K562 (cell line): ENCODE results near the gene LRP6. TPM values are rescaled to one million over a fixed set of nuclear protein-coding genes. Genes with fewer than 3 reads are reported as not detected.

Source experiments
- ATAC-seq: fragments of 200-7000 bp; cut with Tn5 transposase; 3 replicates; pipeline ENCODE4 v1.9.1; 2020; ENCODE audit warnings: moderate library complexity
- BruUV-seq: library from RNA; stranded (reverse); fragments of 400-500 nt; replicated peaks from 2 replicates; lab custom pipeline; 2021; lab: Mats Ljungman, UMichigan
- CTCF ChIA-PET: fragments of 300-600 bp; formaldehyde crosslinking; extraction: SDS; loops from one replicate; lab custom pipeline; 2021; ENCODE audit warnings: low intra/inter-chr PET ratio; lab: Yijun Ruan, JAX
- POLR2A ChIA-PET: fragments of 300-600, 350-650 bp; sonication (Branson Sonifier 250); formaldehyde crosslinking; extraction: SDS; loops from one replicate; lab custom pipeline; 2021; ENCODE audit warnings: antibody characterized with exemption, inconsistent platforms; lab: Yijun Ruan, JAX
- DNase-seq, 4 experiments: peaks; one replicate each; pipeline versions ENCODE4 v3.0.0 to v3.0.0-alpha.2; 2011 to 2018; ENCODE audit warnings: low spot score in 3 of 4, mixed read lengths in 3 of 4; ENCODE audit errors: extremely low read depth in 1 of 4
- FAIRE-seq: peaks from 2 replicates; lab custom pipeline; 2011; peaks lifted over from hg19 to GRCh38; lab: Jason Lieb, UNC
- H2AFZ ChIP-seq: 2 replicates; pipeline ENCODE4 v1.6.0; 2011; ENCODE audit warnings: low read depth, low read length, control low read depth, inconsistent platforms
- H3K27ac ChIP-seq: fragments of 200-600 bp; 3 replicates; pipeline ENCODE4 v1.8.0; 2011; ENCODE audit warnings: low read depth, mild to moderate bottlenecking, control low read depth, inconsistent platforms, low read length, moderate library complexity, mixed read lengths; ENCODE audit errors: extremely low read depth
- H3K27me3 ChIP-seq, 2 experiments: fragments of 300-600 bp in 1 of 2; 2 replicates in 1 of 2; 3 replicates in 1 of 2; pipeline versions ENCODE4 v1.6.0 to v1.8.0; 2011; ENCODE audit warnings: inconsistent platforms in 2 of 2, low read length in 2 of 2, mild to moderate bottlenecking in 1 of 2, mixed read lengths in 1 of 2, moderate library complexity in 1 of 2; ENCODE audit not compliant: control insufficient read depth in 2 of 2, insufficient read depth in 2 of 2
- H3K36me3 ChIP-seq: fragments of 300-600 bp; 3 replicates; pipeline ENCODE4 v1.8.0; 2011; ENCODE audit warnings: mild to moderate bottlenecking, low read length, inconsistent platforms; ENCODE audit not compliant: control insufficient read depth, insufficient read depth
- H3K4me1 ChIP-seq, 2 experiments: fragments of 200-600 bp in 1 of 2; replicated peaks in 1 of 2; 2 replicates in 1 of 2; 3 replicates in 1 of 2; pipeline versions ENCODE4 v1.5.1 to v1.8.0; 2011; ENCODE audit warnings: inconsistent platforms in 2 of 2, low read length in 2 of 2, mild to moderate bottlenecking in 1 of 2, mixed read lengths in 1 of 2, moderate library complexity in 1 of 2; ENCODE audit not compliant: control insufficient read depth in 2 of 2, insufficient read depth in 2 of 2
- H3K4me2 ChIP-seq: 2 replicates; pipeline ENCODE4 v1.6.1; 2011; ENCODE audit warnings: low read length, control low read depth, inconsistent platforms, mixed read lengths; ENCODE audit not compliant: insufficient read depth
- H3K4me3 ChIP-seq: fragments of 200-600 bp; sonication (generic), shearing (Covaris generic); 2 replicates; pipeline ENCODE4 v1.5.1; 2016; ENCODE audit warnings: control low read depth, inconsistent platforms
- H3K79me2 ChIP-seq: fragments of 200-600 bp; 3 replicates; pipeline ENCODE4 v1.8.0; 2011; ENCODE audit warnings: low read length, inconsistent platforms; ENCODE audit not compliant: control insufficient read depth, insufficient read depth
- H3K9ac ChIP-seq, 2 experiments: 2 replicates each; pipeline versions ENCODE4 v1.6.0 to v1.6.1; 2011; ENCODE audit warnings: low read depth in 2 of 2, low read length in 2 of 2, control low read depth in 1 of 2, inconsistent platforms in 1 of 2, mild to moderate bottlenecking in 1 of 2, mixed read lengths in 1 of 2; ENCODE audit not compliant: insufficient read depth in 1 of 2
- H3K9me1 ChIP-seq: one replicate; pipeline ENCODE4 v1.6.0; 2011; ENCODE audit warnings: inconsistent platforms, mild to moderate bottlenecking, low read length, moderate library complexity; ENCODE audit not compliant: control insufficient read depth, insufficient read depth
- H3K9me3 ChIP-seq: replicated peaks from 2 replicates; pipeline ENCODE4 v1.5.1; 2011; ENCODE audit warnings: low read depth, low read length, inconsistent platforms; ENCODE audit not compliant: control insufficient read depth, insufficient read depth
- H4K20me1 ChIP-seq: replicated peaks from 2 replicates; pipeline ENCODE4 v1.6.1; 2011; ENCODE audit warnings: low read length, inconsistent platforms, mixed read lengths; ENCODE audit not compliant: control insufficient read depth, insufficient read depth
- SPI1 ChIP-seq: IDR thresholded peaks from 2 replicates; pipeline ENCODE4 v1.6.1; 2011; ENCODE audit warnings: low read depth, low read length, control low read depth, borderline replicate concordance
- STAG1 ChIP-seq: sonication (generic); formaldehyde crosslinking; IDR thresholded peaks from 2 replicates; pipeline ENCODE4 v1.5.0; 2020; ENCODE audit warnings: missing genetic modification reagents, borderline replicate concordance
- WGBS: fragments of 100-300 bp; shearing (Covaris generic); methylation state at CpG from one replicate; pipeline ENCODE4 v1.1.6; 2016; ENCODE audit warnings: low coverage, mixed read lengths; ENCODE audit not compliant: insufficient coverage; ENCODE audit errors: missing lambda C conversion rate; 5-methylcytosine and 5-hydroxymethylcytosine counted together
- in situ Hi-C: fragments of 300-500 bp; cut with MboI; formaldehyde crosslinking; loops from 4 replicates; pipeline ENCODE4 v1.15.0; 2018; ENCODE audit warnings: inconsistent platforms, mixed read lengths
- intact Hi-C: fragments of 100-400 bp; cut with micrococcal nuclease; formaldehyde crosslinking; loops from 2 replicates; pipeline ENCODE4 v1.14.2; 2022
- polyA plus RNA-seq, 8 experiments: library from polyadenylated mRNA; depleted of rRNA in 4 of 8; stranded (reverse) in 5 of 8; unstranded in 3 of 8; fragments of >200 nt; fragmentation: Nextera tagmentation in 2 of 8; fragmentation: Illumina TruSeq in 1 of 8; extraction: Ambion mirVana in 2 of 8; extraction: Trizol in 1 of 8; gene quantifications; 2 replicates each; pipeline versions ENCODE4 v1.2.1 to v1.2.3, GENCODE V29; 2011 to 2014; ENCODE audit warnings: inconsistent platforms in 1 of 8, missing spikeins in 1 of 8
- total RNA-seq, 7 experiments: library from RNA; depleted of rRNA in 6 of 7; stranded (reverse); fragments of >200 nt in 6 of 7; fragmentation: Illumina TruSeq in 2 of 7; extraction: Trizol in 2 of 7; gene quantifications; 2 replicates each; pipeline versions ENCODE4 v1.2.1 to v1.2.3, GENCODE V29; 2011 to 2021; ENCODE audit warnings: low replicate concordance in 1 of 7

LRP6 gene
- total and polyA plus RNA-seq, 9 of the 15 experiments (the other 6 are each of a cell fraction or from before 2014, with no cell fraction given), result 3.0 to 17.0 (median 10.8) TPM

DNA sequence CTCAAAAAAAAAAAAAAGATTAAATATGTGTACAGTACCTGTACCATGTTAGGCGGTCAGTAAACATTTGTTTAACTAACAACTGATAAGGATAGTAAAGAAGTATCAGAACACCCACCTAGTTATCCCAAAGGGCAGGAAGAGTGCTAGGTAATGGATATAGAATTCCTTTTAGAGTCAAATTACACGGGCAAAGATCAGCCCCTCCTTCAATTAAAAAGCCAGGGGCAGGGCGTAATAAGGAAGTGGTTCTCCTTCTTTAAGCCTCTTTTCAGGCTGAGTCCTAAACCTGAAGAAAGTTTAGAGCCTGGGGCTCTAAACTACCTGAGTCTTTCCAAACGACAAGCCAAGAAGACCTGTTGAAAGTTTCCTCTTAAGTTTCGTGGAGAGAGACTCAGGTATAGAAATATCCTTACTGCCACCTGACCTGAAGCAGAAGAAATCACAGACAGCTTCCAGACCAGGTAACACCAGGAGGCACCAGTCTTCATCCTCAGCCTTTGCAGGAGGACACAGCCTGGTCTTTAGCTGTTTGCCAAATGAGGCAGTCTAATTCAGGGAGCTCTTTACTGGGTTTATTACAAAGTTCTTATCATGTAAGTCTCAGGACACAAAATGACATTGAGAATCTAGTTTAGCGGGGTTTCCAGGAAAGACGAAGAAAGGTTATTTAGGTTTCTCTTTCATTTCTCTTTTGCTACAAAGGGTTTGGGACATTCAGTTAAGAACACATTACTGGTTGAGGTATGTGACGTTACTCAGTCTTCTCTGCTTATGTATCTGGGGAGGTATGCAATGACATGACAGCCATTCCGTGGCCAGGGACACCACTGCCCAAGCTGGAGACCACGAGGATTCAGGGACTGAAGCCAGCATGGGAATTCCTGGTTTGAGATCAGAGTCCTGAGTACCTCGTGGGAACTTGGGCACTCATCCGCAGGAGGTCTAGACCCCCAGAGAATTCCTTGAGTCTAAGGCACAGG is 195.9 kb downstream of the LRP6 start, which contains the start of gene BCL2L14:
Gene BCL2L14 (plus strand): TSS at position 266 of the 983 bp plus-strand sequence. CDS start 8,367 bp downstream, outside the sequence.
- H3K27ac ChIP-seq, result no peak within 1 kb of the TSS
- TF ChIP-seq SPI1 (0 out of 2 replicates have a peak, but pooled peaks have one; percentile 35), STAG1 (CRISPR knock-in tag) (no peak)
- TF ChIP-seq, all 486 proteins: peak for 1
- intact Hi-C loops, result no loop called here
- no peaks in the 10 kb centered on the region for H3K79me2 ChIP-seq
- H3K9me1 ChIP-seq, result no peaks in the 10 kb centered on the region
- no peaks in the 10 kb centered on the region for H4K20me1 ChIP-seq
- no peak within 1 kb of the TSS; the same call in 1 of the 2 replicates for H3K4me2 ChIP-seq
- no peaks in the 10 kb centered on the region for H3K9me3 ChIP-seq
- ATAC-seq, result peak; percentile 36; the same call in 1 of the 3 replicates
- H3K27me3 ChIP-seq, result peaks cover 0 to 15% of the 10 kb centered on the region in 2 experiments; a peak in 3 of 5 replicates
- FAIRE-seq, result no peak
- no peaks in the 10 kb centered on the region for H3K36me3 ChIP-seq
- H3K9ac ChIP-seq, result peak within 1 kb of the TSS in 1 of 2 experiments; percentile 55; a peak in 2 of 4 replicates
- in situ Hi-C loops, result no loop called here
- no TSS peak for BruUV-seq
- 6% methylated on average over 12 of the region's 12 CpGs for WGBS
- POLR2A ChIA-PET, result no interaction called here
- no peak within 1 kb of the TSS for H3K4me3 ChIP-seq
- DNase-seq, result no peak
- CTCF ChIA-PET, result no interaction called here
- H2AFZ ChIP-seq, result 0 out of 2 replicates have a peak within 1 kb of the TSS, but pooled peaks have one; percentile 45
- H3K4me1 ChIP-seq, result peaks cover 5% of the 10 kb centered on the region in 2 experiments; a peak in 3 of 5 replicates
